Sigmoid colon (tissue), 4 donors: ENCODE results near the gene FADS3.

Experiments used
- EP300 ChIP-seq, 4 donors: sonication (generic); formaldehyde crosslinking; IDR thresholded peaks; one replicate each; pipeline ENCODE4 v1.6.1; 2017; ENCODE audit warnings: antibody characterized with exemption in 4 of 4
- POLR2A ChIP-seq, 2 donors: fragments of 450-650 bp; IDR thresholded peaks; one replicate each; pipeline ENCODE4 v1.6.1; 2016; ENCODE audit warnings: antibody characterized with exemption in 2 of 2, mild to moderate bottlenecking in 2 of 2, moderate library complexity in 2 of 2

- no peak for TF ChIP-seq EP300 (IDR thresholded peaks at IDR 0.05)
- TF ChIP-seq POLR2A (IDR thresholded peaks at IDR 0.05): no peak
Measured at GRCh38 chr11:61879152-61879551, 12.2 kb downstream of the FADS3 start.
